Left lung (tissue), 10 donors: ENCODE measurements around the gene KIRREL1. TPM values are rescaled to one million over a fixed set of nuclear protein-coding genes. Genes with fewer than 3 reads are reported as not detected.

Experiments used
- ATAC-seq: fragments of 200-7000 bp; cut with Tn5 transposase; one replicate; pipeline ENCODE4 v1.9.1; 2020; ENCODE audit warnings: moderate library complexity
- DNase-seq, 4 donors: peaks; one replicate each; pipeline ENCODE4 v3.0.0-alpha.2; 2013 to 2020
- H3K27ac ChIP-seq, 2 donors: fragments of 200-600 bp; sonication (generic) in 1 of 2; one replicate each; pipeline versions ENCODE4 v1.5.0 to v1.8.0; 2020 to 2021
- H3K27me3 ChIP-seq, 2 donors: fragments of 200-600 bp; sonication (generic) in 1 of 2; one replicate each; pipeline versions ENCODE4 v1.5.0 to v1.8.0; 2020 to 2021
- H3K36me3 ChIP-seq, 2 donors: fragments of 200-600 bp; sonication (generic) in 1 of 2; one replicate each; pipeline versions ENCODE4 v1.5.0 to v1.8.0; 2020 to 2021
- H3K4me1 ChIP-seq, 2 donors: fragments of 200-600 bp; one replicate each; pipeline ENCODE4 v1.8.0; 2021
- H3K4me3 ChIP-seq, 2 donors: fragments of 200-600 bp; sonication (generic) in 1 of 2; one replicate each; pipeline versions ENCODE4 v1.5.0 to v1.8.0; 2020 to 2021; ENCODE audit warnings: mild to moderate bottlenecking in 1 of 2
- H3K9me3 ChIP-seq, 2 donors: fragments of 200-600 bp; sonication (generic) in 1 of 2; one replicate each; pipeline versions ENCODE4 v1.5.0 to v1.8.0; 2020 to 2021
- CTCF ChIP-seq, 2 donors: fragments of 200-600 bp; sonication (generic) in 1 of 2; IDR thresholded peaks; one replicate each; pipeline versions ENCODE4 v1.5.0 to v1.8.0; 2021; ENCODE audit warnings: antibody characterized with exemption in 2 of 2
- intact Hi-C, 2 donors: fragments of 100-400 bp; cut with DNase I; formaldehyde crosslinking; loops; one replicate each; pipeline versions ENCODE4 v1.11.2 to v1.14.2; 2022
- polyA plus RNA-seq, 6 donors: library from polyadenylated mRNA; unstranded; fragments of 120-200 nt; gene quantifications; one replicate each; pipeline ENCODE4 v1.2.1, GENCODE V29; 2013; ENCODE audit not compliant: insufficient read length in 6 of 6
- total RNA-seq, 2 donors: library from RNA; stranded (reverse); fragmentation: NEBNext Ultra II Directional; extraction: Animal tissue kit (Norgen Biotek cat#: 25700); gene quantifications; one replicate each; pipeline ENCODE4 v1.2.1, GENCODE V29; 2021
- donor health status: DM: no; HTN: yes; CAD: no.
- donor health status: DM: no; HTN: no; CAD: no.

KIRREL1 gene
- total and polyA plus RNA-seq, 8 donors, result 44.6 to 67.6 (median 55.7) TPM

DNA sequence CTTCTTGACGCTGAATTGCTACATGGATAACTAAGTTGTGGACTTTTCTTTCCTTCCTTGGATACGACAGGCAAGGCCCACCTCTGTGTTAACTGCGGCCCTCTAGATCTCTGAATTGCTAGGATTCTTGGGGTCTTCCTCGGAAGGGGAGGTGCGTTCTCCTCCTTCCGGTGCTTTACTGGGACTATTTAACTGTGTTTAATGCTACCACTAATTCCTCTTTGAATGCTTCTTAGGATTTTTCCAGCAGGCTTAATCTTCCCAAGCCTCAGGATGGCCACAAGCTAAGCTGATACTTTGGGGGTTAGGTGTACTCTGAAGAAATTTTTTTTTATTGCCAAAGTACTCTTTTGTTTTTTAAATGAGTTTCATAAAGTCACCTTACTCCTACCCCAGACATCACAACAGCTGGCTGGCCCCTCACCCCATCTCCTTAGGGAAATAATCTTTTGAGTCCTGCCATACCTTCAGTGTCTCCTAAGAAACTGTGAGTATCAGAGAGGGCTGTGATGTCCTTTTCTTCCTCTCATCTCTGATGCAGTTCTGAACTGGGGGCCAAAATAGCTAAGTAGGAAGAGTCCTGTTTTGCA lies 21.4 kb downstream of the KIRREL1 start:
- Histone ChIP-seq H3K36me3 (no peaks in the 10 kb centered on the region), H3K27me3 (no peaks in the 10 kb centered on the region), H3K4me3 (no peak overlapping the region), H3K9me3 (no peaks in the 10 kb centered on the region), H3K27ac (no peak overlapping the region), H3K4me1 (peaks cover 38 to 43% of the 10 kb centered on the region in 2 donors)
- ATAC-seq, result no peak
- intact Hi-C loops, result no loop called here
- no peak for TF ChIP-seq CTCF (IDR thresholded peaks at IDR 0.05)
- no peak for DNase-seq

GRCh38 chr1:158016651-158017335 lies 23.3 kb downstream of the KIRREL1 start:
- intact Hi-C loops, result no loop called here
- no peak for DNase-seq
- Histone ChIP-seq H3K27ac (peak overlapping the region; percentile 35 to 84), H3K36me3 (no peaks in the 10 kb centered on the region), H3K4me3 (no peak overlapping the region), H3K9me3 (no peaks in the 10 kb centered on the region), H3K27me3 (no peaks in the 10 kb centered on the region), H3K4me1 (peaks cover 47 to 54% of the 10 kb centered on the region in 2 donors)
- ATAC-seq, result no peak
- no peak for TF ChIP-seq CTCF (IDR thresholded peaks at IDR 0.05)

DNA sequence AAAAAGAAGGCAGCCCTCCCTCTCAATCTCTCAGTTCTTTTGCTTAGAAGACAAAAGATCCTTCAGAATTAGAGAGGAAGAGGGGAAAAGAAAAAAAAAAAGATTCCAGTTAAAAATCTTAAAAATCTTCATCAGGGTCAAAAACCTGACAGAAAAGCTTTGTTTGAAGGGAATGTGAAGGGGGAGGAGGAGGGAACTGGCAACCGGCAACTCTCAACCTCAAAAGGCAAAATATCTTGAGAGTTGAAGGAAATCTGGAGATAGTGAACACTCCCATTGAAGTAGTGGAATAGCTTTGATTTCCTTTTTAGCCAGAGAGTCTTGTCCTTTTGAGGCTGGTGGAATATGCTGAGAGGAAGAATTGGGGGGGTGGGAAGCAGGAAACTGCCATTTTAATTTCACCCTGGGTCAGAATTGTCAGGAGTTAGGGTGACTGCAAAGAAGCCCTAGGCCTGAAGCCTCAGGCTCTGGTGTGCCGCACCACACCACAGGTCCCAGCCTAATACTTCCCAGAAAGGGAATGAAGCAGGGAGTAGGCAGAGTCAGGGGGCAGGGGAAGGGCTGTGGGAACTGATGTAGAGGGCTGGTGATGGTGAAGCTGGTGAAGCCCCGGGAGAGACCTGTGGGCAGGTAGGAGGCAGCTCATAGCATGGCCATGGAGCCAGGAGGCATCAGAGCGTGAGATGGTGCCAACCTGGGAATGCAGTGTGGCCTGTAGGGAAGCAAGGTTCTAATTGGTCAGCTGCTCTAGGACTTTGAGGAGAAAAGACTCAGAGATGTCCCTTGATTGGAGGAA lies 24.6 kb downstream of the KIRREL1 start:
- Histone ChIP-seq H3K27me3 (no peaks in the 10 kb centered on the region), H3K4me1 (peaks cover 58 to 63% of the 10 kb centered on the region in 2 donors), H3K27ac (peak overlapping the region; percentile 68 to 84), H3K36me3 (no peaks in the 10 kb centered on the region), H3K9me3 (no peaks in the 10 kb centered on the region), H3K4me3 (no peak overlapping the region)
- TF ChIP-seq CTCF (IDR thresholded peaks at IDR 0.05), result no peak
- ATAC-seq, result no peak
- DNase-seq, result no peak
- intact Hi-C loops, result no loop called here

- peak overlapping the region; percentile 68 to 84 for H3K27ac ChIP-seq
- peaks cover 58 to 64% of the 10 kb centered on the region in 2 donors for H3K4me1 ChIP-seq
- H3K36me3 ChIP-seq, result no peaks in the 10 kb centered on the region
- TF ChIP-seq CTCF (IDR thresholded peaks at IDR 0.05), result no peak
- H3K4me3 ChIP-seq, result no peak overlapping the region
- ATAC-seq (peak; percentile 84), DNase-seq (peak in 2 of 4 donors; percentile 61 to 77)
- no peaks in the 10 kb centered on the region for H3K9me3 ChIP-seq
- intact Hi-C loops, result no loop called here
- H3K27me3 ChIP-seq, result no peaks in the 10 kb centered on the region
These were observed 25.9 kb downstream of the KIRREL1 start for GRCh38 chr1:158019171-158019868.
